ENCODE measurements around the gene BHLHA9.

GRCh38 chr17:1286379-1287106 lies 16.3 kb downstream of the BHLHA9 start:
- no peak for TF ChIP-seq CTCF (IDR thresholded peaks at IDR 0.05)
- no peak for TF ChIP-seq E2F1 (CRISPR knock-in tag; IDR thresholded peaks at IDR 0.05)
- no peak for TF ChIP-seq TEAD4 (CRISPR knock-in tag; IDR thresholded peaks at IDR 0.05)
- TF ChIP-seq TEAD1 (CRISPR knock-in tag; IDR thresholded peaks at IDR 0.05), result no peak
- TF ChIP-seq ARID4B (CRISPR knock-in tag; IDR thresholded peaks at IDR 0.05; ENCODE audit: borderline replicate concordance), result no peak
- TF ChIP-seq TCF7 (CRISPR knock-in tag; IDR thresholded peaks at IDR 0.05; ENCODE audit: low read depth), result no peak
- no peak for TF ChIP-seq ZBTB21 (CRISPR knock-in tag; IDR thresholded peaks at IDR 0.05; ENCODE audit: borderline replicate concordance)
- no peak for TF ChIP-seq ATF1 (CRISPR knock-in tag; IDR thresholded peaks at IDR 0.05)

Measured in WTC11 (cell line).